ENCODE measurements around the gene PATL1. TPM values are rescaled to one million over a fixed set of nuclear protein-coding genes. Genes with fewer than 3 reads are reported as not detected.

Gene PATL1
- polyA plus RNA-seq, 4 donors, result 14.5 to 36.2 (median 19.0) TPM

DNA sequence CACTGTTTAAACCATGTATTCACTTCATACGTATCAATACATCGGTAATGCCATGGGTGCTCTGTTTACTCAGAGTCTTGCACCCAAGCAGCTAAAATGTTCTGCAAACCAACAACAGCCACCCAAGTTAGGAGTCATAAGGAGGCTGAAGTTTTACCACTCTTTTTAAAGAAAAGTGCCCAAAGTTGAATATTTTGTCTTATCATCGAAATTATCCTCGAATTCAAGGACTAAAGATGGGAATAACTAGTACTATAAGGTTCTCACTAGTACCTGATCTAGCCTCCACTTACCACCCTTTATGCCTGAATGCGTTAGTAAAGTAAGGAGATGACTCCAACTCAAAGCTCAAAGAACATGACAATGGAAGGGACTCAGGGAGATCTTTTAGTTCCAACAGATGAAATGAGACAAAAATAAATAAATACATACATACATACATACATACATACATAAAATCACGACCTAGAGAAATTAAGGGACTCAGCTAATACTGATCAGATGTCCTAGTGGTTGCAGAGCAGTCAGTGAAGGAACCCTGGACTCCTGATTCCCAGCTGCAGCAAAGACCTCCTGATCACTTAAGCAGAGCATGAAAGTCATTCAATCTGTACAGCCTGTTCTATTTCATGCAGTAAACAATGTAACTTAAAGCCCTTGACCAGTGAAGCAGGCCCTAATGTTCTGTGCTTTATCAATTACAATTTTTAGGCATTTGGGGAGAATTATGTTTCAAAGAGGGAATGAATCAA lies 61.0 kb downstream of the PATL1 start:
- Histone ChIP-seq H3K4me3 (ENCODE audit: low read depth in 1 of 3, low read length in 3 of 3) (no peak overlapping the region), H3K9me3 (ENCODE audit: control insufficient read depth in 2 of 2, insufficient read depth in 1 of 2, low read depth in 1 of 2, low read length in 1 of 2) (no peaks in the 10 kb centered on the region), H3K27me3 (ENCODE audit: control insufficient read depth in 3 of 3, insufficient read depth in 3 of 3, low read length in 3 of 3) (no peaks in the 10 kb centered on the region), H3K4me1 (ENCODE audit: control insufficient read depth in 3 of 3, insufficient read depth in 2 of 3, low read depth in 1 of 3, low read length in 2 of 3) (peaks cover 0 to 13% (median 10%) of the 10 kb centered on the region in 3 donors), H3K27ac (ENCODE audit: low read depth in 1 of 3, low read length in 2 of 3) (no peak overlapping the region), H3K36me3 (ENCODE audit: control insufficient read depth in 3 of 3, insufficient read depth in 2 of 3, low read depth in 1 of 3, low read length in 3 of 3) (peaks cover 17 to 35% (median 29%) of the 10 kb centered on the region in 3 donors)
- FAIRE-seq (no peak), DNase-seq (no peak)
- WGBS, 3 donors, result 93 to 96% (median 94%) methylated on average over 6 of the region's 6 CpGs

GRCh38 chr11:59602432-59602831 lies 66.4 kb downstream of the PATL1 start:
- Histone ChIP-seq H3K36me3 (ENCODE audit: control insufficient read depth in 3 of 3, insufficient read depth in 2 of 3, low read depth in 1 of 3, low read length in 3 of 3) (peaks cover 36 to 52% (median 44%) of the 10 kb centered on the region in 3 donors), H3K27me3 (ENCODE audit: control insufficient read depth in 3 of 3, insufficient read depth in 3 of 3, low read length in 3 of 3) (no peaks in the 10 kb centered on the region), H3K27ac (ENCODE audit: low read depth in 1 of 3, low read length in 2 of 3) (no peak overlapping the region), H3K4me1 (ENCODE audit: control insufficient read depth in 3 of 3, insufficient read depth in 2 of 3, low read depth in 1 of 3, low read length in 2 of 3) (no peaks in the 10 kb centered on the region), H3K9me3 (ENCODE audit: control insufficient read depth in 2 of 2, insufficient read depth in 1 of 2, low read depth in 1 of 2, low read length in 1 of 2) (no peaks in the 10 kb centered on the region), H3K4me3 (ENCODE audit: low read depth in 1 of 3, low read length in 3 of 3) (no peak overlapping the region)
- FAIRE-seq (no peak), DNase-seq (no peak)
- WGBS, 3 donors, result 90 to 96% (median 93%) methylated on average over 6 of the region's 6 CpGs

- FAIRE-seq (no peak), DNase-seq (no peak)
- no peaks in the 10 kb centered on the region for H3K4me1 ChIP-seq (ENCODE audit: control insufficient read depth in 3 of 3, insufficient read depth in 2 of 3, low read depth in 1 of 3, low read length in 2 of 3)
- H3K9me3 ChIP-seq (ENCODE audit: control insufficient read depth in 2 of 2, insufficient read depth in 1 of 2, low read depth in 1 of 2, low read length in 1 of 2), result no peaks in the 10 kb centered on the region
- no peak overlapping the region for H3K27ac ChIP-seq (ENCODE audit: low read depth in 1 of 3, low read length in 2 of 3)
- H3K27me3 ChIP-seq (ENCODE audit: control insufficient read depth in 3 of 3, insufficient read depth in 3 of 3, low read length in 3 of 3), result no peaks in the 10 kb centered on the region
- no peak overlapping the region for H3K4me3 ChIP-seq (ENCODE audit: low read depth in 1 of 3, low read length in 3 of 3)
- 73 to 85% (median 80%) methylated on average over 4 of the region's 4 CpGs for WGBS, 3 donors
- peaks cover 36 to 58% (median 44%) of the 10 kb centered on the region in 3 donors for H3K36me3 ChIP-seq (ENCODE audit: control insufficient read depth in 3 of 3, insufficient read depth in 2 of 3, low read depth in 1 of 3, low read length in 3 of 3)
These were observed 67.0 kb downstream of the PATL1 start for GRCh38 chr11:59601788-59602187.

GRCh38 chr11:59600636-59601035 lies 68.2 kb downstream of the PATL1 start:
- WGBS, 3 donors, result 81 to 86% (median 85%) methylated on average over 4 of the region's 4 CpGs

GRCh38 chr11:59600234-59600633 lies 68.6 kb downstream of the PATL1 start:
- Histone ChIP-seq H3K4me3 (ENCODE audit: low read depth in 1 of 3, low read length in 3 of 3) (no peak overlapping the region), H3K4me1 (ENCODE audit: control insufficient read depth in 3 of 3, insufficient read depth in 2 of 3, low read depth in 1 of 3, low read length in 2 of 3) (no peaks in the 10 kb centered on the region), H3K36me3 (ENCODE audit: control insufficient read depth in 3 of 3, insufficient read depth in 2 of 3, low read depth in 1 of 3, low read length in 3 of 3) (peaks cover 35 to 61% (median 42%) of the 10 kb centered on the region in 3 donors), H3K27ac (ENCODE audit: low read depth in 1 of 3, low read length in 2 of 3) (no peak overlapping the region), H3K9me3 (ENCODE audit: control insufficient read depth in 2 of 2, insufficient read depth in 1 of 2, low read depth in 1 of 2, low read length in 1 of 2) (no peaks in the 10 kb centered on the region), H3K27me3 (ENCODE audit: control insufficient read depth in 3 of 3, insufficient read depth in 3 of 3, low read length in 3 of 3) (no peaks in the 10 kb centered on the region)
- no peak for FAIRE-seq
- no peak for DNase-seq
- 82 to 98% (median 94%) methylated on average over 2 of the region's 2 CpGs for WGBS, 3 donors

More at GRCh38 chr11:59600636-59601035, 68.2 kb downstream of the PATL1 start:
- Histone ChIP-seq H3K36me3 (ENCODE audit: control insufficient read depth in 3 of 3, insufficient read depth in 2 of 3, low read depth in 1 of 3, low read length in 3 of 3) (peaks cover 39 to 62% (median 44%) of the 10 kb centered on the region in 3 donors), H3K27ac (ENCODE audit: low read depth in 1 of 3, low read length in 2 of 3) (no peak overlapping the region), H3K27me3 (ENCODE audit: control insufficient read depth in 3 of 3, insufficient read depth in 3 of 3, low read length in 3 of 3) (no peaks in the 10 kb centered on the region), H3K4me3 (ENCODE audit: low read depth in 1 of 3, low read length in 3 of 3) (no peak overlapping the region), H3K4me1 (ENCODE audit: control insufficient read depth in 3 of 3, insufficient read depth in 2 of 3, low read depth in 1 of 3, low read length in 2 of 3) (no peaks in the 10 kb centered on the region), H3K9me3 (ENCODE audit: control insufficient read depth in 2 of 2, insufficient read depth in 1 of 2, low read depth in 1 of 2, low read length in 1 of 2) (no peaks in the 10 kb centered on the region)
- no peak for FAIRE-seq
- no peak for DNase-seq

DNA sequence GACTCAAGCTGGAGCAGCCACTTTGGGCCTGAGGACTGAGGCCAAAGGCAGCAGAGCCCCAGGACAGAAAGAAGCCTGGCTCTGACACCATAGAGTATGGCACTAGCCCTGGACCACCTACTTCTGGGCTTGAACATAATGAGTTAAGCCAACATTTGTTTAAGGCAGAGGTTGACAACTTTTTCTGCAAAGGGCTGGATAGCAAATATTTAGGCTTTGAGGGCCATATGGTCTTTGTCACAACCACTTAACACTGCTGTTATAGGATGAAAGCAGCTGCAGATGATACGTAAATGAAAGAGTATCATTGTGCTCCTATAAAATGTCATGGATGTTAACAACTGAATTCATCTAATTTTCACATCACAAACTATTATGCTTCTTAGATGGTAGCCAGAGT lies 69.9 kb downstream of the PATL1 start:
- Histone ChIP-seq H3K9me3 (ENCODE audit: control insufficient read depth in 2 of 2, insufficient read depth in 1 of 2, low read depth in 1 of 2, low read length in 1 of 2) (no peaks in the 10 kb centered on the region), H3K4me3 (ENCODE audit: low read depth in 1 of 3, low read length in 3 of 3) (no peak overlapping the region), H3K4me1 (ENCODE audit: control insufficient read depth in 3 of 3, insufficient read depth in 2 of 3, low read depth in 1 of 3, low read length in 2 of 3) (no peaks in the 10 kb centered on the region), H3K36me3 (ENCODE audit: control insufficient read depth in 3 of 3, insufficient read depth in 2 of 3, low read depth in 1 of 3, low read length in 3 of 3) (peaks cover 38 to 52% (median 45%) of the 10 kb centered on the region in 3 donors), H3K27ac (ENCODE audit: low read depth in 1 of 3, low read length in 2 of 3) (no peak overlapping the region), H3K27me3 (ENCODE audit: control insufficient read depth in 3 of 3, insufficient read depth in 3 of 3, low read length in 3 of 3) (no peaks in the 10 kb centered on the region)
- FAIRE-seq (no peak), DNase-seq (no peak)
- 84 to 97% (median 90%) methylated on average over 1 of the region's 1 CpG for WGBS, 3 donors

Other genes starting within 250 kb of the PATL1 start
- gene OR5A2, start 242.6 kb downstream of the PATL1 start, polyA plus RNA-seq, result not detected
- not detected for gene OR5A1, start 232.6 kb downstream of the PATL1 start, polyA plus RNA-seq
- gene OR4D6, start 212.1 kb downstream of the PATL1 start, polyA plus RNA-seq, result not detected
- not detected for gene OR4D10, start 195.7 kb downstream of the PATL1 start, polyA plus RNA-seq
- not detected for gene OR4D11, start 165.5 kb downstream of the PATL1 start, polyA plus RNA-seq
- gene OR4D9, start 157.5 kb downstream of the PATL1 start, polyA plus RNA-seq, result not detected
- 10 to 100 TPM; 22.2 to 45.3 (median 26.6) TPM for gene OSBP, start 53.3 kb downstream of the PATL1 start, polyA plus RNA-seq
- not detected for gene OR10V1, start 44.8 kb upstream of the PATL1 start, polyA plus RNA-seq
- 10 to 100 TPM; 34.9 to 91.8 (median 60.8) TPM for gene STX3, start 86.3 kb upstream of the PATL1 start, polyA plus RNA-seq
- 100 to 1,000 TPM in 1 of 4 donors, 10 to 100 TPM in 3; 41.1 to 113 (median 58.6) TPM for gene MRPL16, start 141.7 kb upstream of the PATL1 start, polyA plus RNA-seq
- 1 to 10 TPM in 1 of 4 donors, under 1 TPM in 1, not detected in 2; 0.13 to 2.1 TPM for gene CBLIF, start 176.5 kb upstream of the PATL1 start, polyA plus RNA-seq
- 1 to 10 TPM in 1 of 4 donors, under 1 TPM in 1, not detected in 2; 0.03 to 1.9 TPM for gene TCN1, start 197.4 kb upstream of the PATL1 start, polyA plus RNA-seq
- gene OOSP3, start 209.7 kb upstream of the PATL1 start, polyA plus RNA-seq, result not detected

Measured in small intestine (tissue), 7 donors.